Stimulated activated CD8-positive, alpha-beta memory T cell treated with anti-CD3 and anti-CD28 coated beads, Interleukin-15, amount 100 ng/mL, for 48 hours (primary cell): ENCODE measurements around the gene BMAL2.
A peak's percentile ranks its signal among the peaks of the same experiment; 100 is the strongest.

Experiments used
- DNase-seq, 2 donors: peaks; one replicate each; pipeline ENCODE4 v3.0.0-alpha.2; 2020; ENCODE audit warnings: low read depth in 2 of 2

Gene BMAL2

GRCh38 chr12:27332714-27333402, at the start of gene BMAL2:
BMAL2 (plus strand) TSS chr12:27332836; CDS start chr12:27333073, 237 bp downstream.
- peak; percentile 21 to 25 for DNase-seq

GRCh38 chr12:27284021-27284420, 48.6 kb upstream of the BMAL2 start:
- DNase-seq, result no peak

- no peak for DNase-seq
Observed at GRCh38 chr12:27284751-27285150, 47.9 kb upstream of the BMAL2 start.

- DNase-seq, result no peak
Observed at GRCh38 chr12:27285403-27285802, 47.2 kb upstream of the BMAL2 start.

- DNase-seq, result no peak
Observed at GRCh38 chr12:27289414-27289813, 43.2 kb upstream of the BMAL2 start.

GRCh38 chr12:27290501-27291168, 42.0 kb upstream of the BMAL2 start:
- no peak for DNase-seq

- no peak for DNase-seq
Observed at GRCh38 chr12:27291862-27292261, 40.8 kb upstream of the BMAL2 start.

- no peak for DNase-seq
Observed at GRCh38 chr12:27292718-27293117, 39.9 kb upstream of the BMAL2 start.

- no peak for DNase-seq
Observed at GRCh38 chr12:27293463-27293862, 39.2 kb upstream of the BMAL2 start.

- no peak for DNase-seq
Observed at GRCh38 chr12:27296674-27297073, 36.0 kb upstream of the BMAL2 start.

GRCh38 chr12:27297566-27297965, 35.1 kb upstream of the BMAL2 start:
- DNase-seq, result no peak

- no peak for DNase-seq
Observed at GRCh38 chr12:27299102-27299501, 33.5 kb upstream of the BMAL2 start.

- no peak for DNase-seq
Observed at GRCh38 chr12:27300226-27300625, 32.4 kb upstream of the BMAL2 start.

GRCh38 chr12:27303139-27304111, 29.2 kb upstream of the BMAL2 start:
- no peak for DNase-seq

- DNase-seq, result no peak
Observed at GRCh38 chr12:27304856-27305255, 27.8 kb upstream of the BMAL2 start.

- no peak for DNase-seq
Observed at GRCh38 chr12:27305673-27306456, 26.8 kb upstream of the BMAL2 start.

- DNase-seq, result no peak
Observed at GRCh38 chr12:27309293-27309994, 23.2 kb upstream of the BMAL2 start.

GRCh38 chr12:27309995-27310315, 22.7 kb upstream of the BMAL2 start:
- DNase-seq, result no peak

GRCh38 chr12:27316947-27317346, 15.7 kb upstream of the BMAL2 start:
- no peak for DNase-seq

GRCh38 chr12:27319409-27319808, 13.2 kb upstream of the BMAL2 start:
- DNase-seq, result no peak

- DNase-seq, result no peak
Observed at GRCh38 chr12:27319848-27320247, 12.8 kb upstream of the BMAL2 start.
